Hematopoietic multipotent progenitor cell treated with erythropoietin and hydrocortisone succinate and interleukin-3 and kit ligand, for 17 days (in vitro differentiated cells): ENCODE data around the gene AVP.
"Not testable (repeated sequence)": the region's sequence is repeated elsewhere in the genome, so short reads cannot be mapped to it uniquely, and the experiment has no call there.

Experiments
- DNase-seq: peaks from one replicate; pipeline ENCODE4 v3.0.0-alpha.2; 2015; ENCODE audit warnings: low spot score

Gene AVP

GRCh38 chr20:3084283-3084985, at the start of gene AVP:
Gene AVP, minus strand, starts transcription at chr20:3084724. Its CDS starts 50 bp downstream, at chr20:3084674.
- no peak for DNase-seq

GRCh38 chr20:3134151-3134550, 49.6 kb upstream of the AVP start:
- no peak for DNase-seq

- DNase-seq, result no peak
Measured at GRCh38 chr20:3133155-3133554, 48.6 kb upstream of the AVP start.

- no peak for DNase-seq
Measured at GRCh38 chr20:3130051-3130600, 45.6 kb upstream of the AVP start.

GRCh38 chr20:3129094-3129493, 44.6 kb upstream of the AVP start:
- no peak for DNase-seq

GRCh38 chr20:3128275-3128984, 43.9 kb upstream of the AVP start:
- DNase-seq, result no peak

- DNase-seq, result no peak
Measured at GRCh38 chr20:3126527-3126859, 42.0 kb upstream of the AVP start.

GRCh38 chr20:3125776-3126526, 41.4 kb upstream of the AVP start:
- DNase-seq, result not testable (repeated sequence)

- not testable (repeated sequence) for DNase-seq
Measured at GRCh38 chr20:3124773-3125560, 40.4 kb upstream of the AVP start.

GRCh38 chr20:3124163-3124562, 39.6 kb upstream of the AVP start:
- DNase-seq, result not testable (repeated sequence)

GRCh38 chr20:3123542-3123941, 39.0 kb upstream of the AVP start:
- DNase-seq, result no peak

- DNase-seq, result no peak
Measured at GRCh38 chr20:3121955-3122610, 37.6 kb upstream of the AVP start.

- no peak for DNase-seq
Measured at GRCh38 chr20:3121271-3121911, 36.9 kb upstream of the AVP start.

- DNase-seq, result no peak
Measured at GRCh38 chr20:3119044-3119443, 34.5 kb upstream of the AVP start.

- peak; percentile 31 for DNase-seq
Measured at GRCh38 chr20:3117839-3118379, 33.4 kb upstream of the AVP start.

- DNase-seq, result no peak
Measured at GRCh38 chr20:3116341-3116740, 31.8 kb upstream of the AVP start.

GRCh38 chr20:3115190-3116107, 30.9 kb upstream of the AVP start:
- DNase-seq, result peak; percentile 47

- no peak for DNase-seq
Measured at GRCh38 chr20:3111995-3112394, 27.5 kb upstream of the AVP start.

- DNase-seq, result no peak
Measured at GRCh38 chr20:3111507-3111906, 27.0 kb upstream of the AVP start.
